Panc1 (cell line): Measurements from ENCODE around the gene STAU1. TPM values are rescaled to one million over a fixed set of nuclear protein-coding genes. Genes with fewer than 3 reads are reported as not detected.

Experiments
- ATAC-seq: fragments of 200-7000 bp; cut with Tn5 transposase; 2 replicates; pipeline ENCODE4 v1.9.1; 2020; ENCODE audit warnings: mild to moderate bottlenecking, moderate library complexity
- BruUV-seq: library from RNA; stranded (reverse); fragments of 400-500 nt; replicated peaks from 2 replicates; lab custom pipeline; 2021; lab: Mats Ljungman, UMichigan
- CTCF ChIA-PET: fragments of 300-600 bp; sonication (Branson Sonifier 250); formaldehyde crosslinking; loops from one replicate; lab custom pipeline; 2022; ENCODE audit warnings: antibody characterized with exemption; lab: Charles Lee
- POLR2A ChIA-PET: fragments of 300-600 bp; sonication (Branson Sonifier 250); formaldehyde crosslinking; loops from one replicate; lab custom pipeline; 2022; ENCODE audit warnings: antibody characterized with exemption; lab: Charles Lee
- DNase-seq: peaks from one replicate; pipeline ENCODE4 v3.0.0-alpha.2; 2010; ENCODE audit warnings: low read depth, low spot score
- H3K27ac ChIP-seq: 2 replicates; pipeline ENCODE4 v1.5.1; 2011; ENCODE audit warnings: mild to moderate bottlenecking, low read length, inconsistent platforms
- H3K27me3 ChIP-seq: fragments of 200-500 bp; sonication (Bioruptor generic); 2 replicates; pipeline ENCODE4 v1.6.0; 2014; ENCODE audit warnings: low read length, inconsistent platforms; ENCODE audit not compliant: control insufficient read depth, insufficient read depth
- H3K36me3 ChIP-seq: fragments of 200-500 bp; sonication (Bioruptor generic); 2 replicates; pipeline ENCODE4 v1.5.1; 2014; ENCODE audit warnings: inconsistent platforms, mild to moderate bottlenecking, low read length, moderate library complexity; ENCODE audit not compliant: control insufficient read depth, insufficient read depth
- H3K4me1 ChIP-seq: 2 replicates; pipeline ENCODE4 v1.5.1; 2011; ENCODE audit warnings: inconsistent platforms, mild to moderate bottlenecking, low read length, moderate library complexity; ENCODE audit not compliant: control insufficient read depth, insufficient read depth
- H3K4me3 ChIP-seq, 2 experiments: 2 replicates each; pipeline ENCODE4 v1.5.1; 2011 to 2012; ENCODE audit warnings: low read depth in 2 of 2, low read length in 2 of 2, mild to moderate bottlenecking in 2 of 2, inconsistent platforms in 1 of 2, moderate library complexity in 1 of 2
- H3K9me3 ChIP-seq: fragments of 200-500 bp; sonication (Bioruptor generic); 2 replicates; pipeline ENCODE4 v1.5.1; 2014; ENCODE audit warnings: low read depth, mild to moderate bottlenecking, inconsistent platforms, low read length, moderate library complexity; ENCODE audit not compliant: control insufficient read depth, insufficient read depth
- POLR2AphosphoS5 ChIP-seq: IDR thresholded peaks from 2 replicates; pipeline ENCODE4 v1.6.1; 2012; ENCODE audit warnings: mild to moderate bottlenecking, low read depth, low read length, moderate library complexity
- SIN3A ChIP-seq: IDR thresholded peaks from 2 replicates; pipeline ENCODE4 v1.6.1; 2012; ENCODE audit warnings: low read depth, mild to moderate bottlenecking, low read length, moderate library complexity, borderline replicate concordance; ENCODE audit not compliant: insufficient read depth
- TCF7L2 ChIP-seq: IDR thresholded peaks from 2 replicates; pipeline ENCODE4 v1.6.1; 2011; ENCODE audit warnings: mild to moderate bottlenecking, low read depth, low read length, inconsistent platforms
- in situ Hi-C: cut with HindIII; loops from 2 replicates; pipeline ENCODE4 v1.10.0; 2016; ENCODE audit warnings: low sequenced_read_pairs, low pct_unique_long_range_greater_than_20kb
- intact Hi-C: fragments of 100-400 bp; cut with micrococcal nuclease; formaldehyde crosslinking; loops from one replicate; pipeline ENCODE4 v1.10.0; 2022; ENCODE audit not compliant: unreplicated experiment
- total RNA-seq: library from RNA; stranded (reverse); gene quantifications from one replicate; pipeline ENCODE4 v1.2.1, GENCODE V29; 2021; ENCODE audit not compliant: unreplicated experiment
- TF ChIP-seq, protein P1 (sequence below): fragments of 450-650 bp; IDR thresholded peaks from 2 replicates; pipeline ENCODE4 v1.5.1; 2017; ENCODE audit warnings: mild to moderate bottlenecking
- TF ChIP-seq, protein P2 (sequence below), 2 experiments: IDR thresholded peaks; 2 replicates each; pipeline ENCODE4 v1.6.1; 2011 to 2012; ENCODE audit warnings: low read depth in 2 of 2, control low read depth in 1 of 2, low read length in 1 of 2, mild to moderate bottlenecking in 1 of 2, moderate library complexity in 1 of 2; ENCODE audit not compliant: insufficient read depth in 1 of 2

The STAU1 gene
- total RNA-seq, 1 experiment from 2014 or later, result 103 TPM

DNA sequence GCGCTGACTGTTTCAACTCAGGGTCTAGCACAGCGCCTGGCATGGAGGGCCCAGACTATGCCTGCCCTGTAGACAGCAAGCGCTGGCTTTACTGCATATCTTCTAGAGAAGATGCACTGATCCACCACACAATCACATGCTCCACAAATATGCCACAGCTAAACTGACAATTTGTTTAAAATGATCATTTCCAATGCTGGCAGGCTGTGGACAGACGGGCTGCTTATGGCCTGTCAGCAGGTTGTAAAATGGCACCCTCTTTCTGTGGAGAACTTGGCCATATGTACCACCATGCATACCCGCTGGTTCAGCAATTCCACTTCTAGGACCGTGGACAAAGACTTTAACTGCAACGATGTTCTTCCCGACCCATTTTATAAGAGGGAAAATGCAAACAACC, 40.8 kb downstream of the STAU1 start:
- no peak overlapping the region for H3K27ac ChIP-seq
- no peaks in the 10 kb centered on the region for H3K4me1 ChIP-seq
- no peaks in the 10 kb centered on the region for H3K27me3 ChIP-seq
- CTCF ChIA-PET, result no interaction called here
- BruUV-seq, result no TSS peak
- H3K36me3 ChIP-seq, result peaks cover 3% of the 10 kb centered on the region
- ATAC-seq (no peak), DNase-seq (no peak)
- POLR2A ChIA-PET, result no interaction called here
- TF ChIP-seq TCF7L2 (no peak), POLR2AphosphoS5 (no peak)
- TF ChIP-seq, protein P1, sequence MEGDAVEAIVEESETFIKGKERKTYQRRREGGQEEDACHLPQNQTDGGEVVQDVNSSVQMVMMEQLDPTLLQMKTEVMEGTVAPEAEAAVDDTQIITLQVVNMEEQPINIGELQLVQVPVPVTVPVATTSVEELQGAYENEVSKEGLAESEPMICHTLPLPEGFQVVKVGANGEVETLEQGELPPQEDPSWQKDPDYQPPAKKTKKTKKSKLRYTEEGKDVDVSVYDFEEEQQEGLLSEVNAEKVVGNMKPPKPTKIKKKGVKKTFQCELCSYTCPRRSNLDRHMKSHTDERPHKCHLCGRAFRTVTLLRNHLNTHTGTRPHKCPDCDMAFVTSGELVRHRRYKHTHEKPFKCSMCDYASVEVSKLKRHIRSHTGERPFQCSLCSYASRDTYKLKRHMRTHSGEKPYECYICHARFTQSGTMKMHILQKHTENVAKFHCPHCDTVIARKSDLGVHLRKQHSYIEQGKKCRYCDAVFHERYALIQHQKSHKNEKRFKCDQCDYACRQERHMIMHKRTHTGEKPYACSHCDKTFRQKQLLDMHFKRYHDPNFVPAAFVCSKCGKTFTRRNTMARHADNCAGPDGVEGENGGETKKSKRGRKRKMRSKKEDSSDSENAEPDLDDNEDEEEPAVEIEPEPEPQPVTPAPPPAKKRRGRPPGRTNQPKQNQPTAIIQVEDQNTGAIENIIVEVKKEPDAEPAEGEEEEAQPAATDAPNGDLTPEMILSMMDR, result no peak
- H3K9me3 ChIP-seq, result no peaks in the 10 kb centered on the region
- no peak overlapping the region for H3K4me3 ChIP-seq
- intact Hi-C loops, result no loop called here
- in situ Hi-C loops, result no loop called here

DNA sequence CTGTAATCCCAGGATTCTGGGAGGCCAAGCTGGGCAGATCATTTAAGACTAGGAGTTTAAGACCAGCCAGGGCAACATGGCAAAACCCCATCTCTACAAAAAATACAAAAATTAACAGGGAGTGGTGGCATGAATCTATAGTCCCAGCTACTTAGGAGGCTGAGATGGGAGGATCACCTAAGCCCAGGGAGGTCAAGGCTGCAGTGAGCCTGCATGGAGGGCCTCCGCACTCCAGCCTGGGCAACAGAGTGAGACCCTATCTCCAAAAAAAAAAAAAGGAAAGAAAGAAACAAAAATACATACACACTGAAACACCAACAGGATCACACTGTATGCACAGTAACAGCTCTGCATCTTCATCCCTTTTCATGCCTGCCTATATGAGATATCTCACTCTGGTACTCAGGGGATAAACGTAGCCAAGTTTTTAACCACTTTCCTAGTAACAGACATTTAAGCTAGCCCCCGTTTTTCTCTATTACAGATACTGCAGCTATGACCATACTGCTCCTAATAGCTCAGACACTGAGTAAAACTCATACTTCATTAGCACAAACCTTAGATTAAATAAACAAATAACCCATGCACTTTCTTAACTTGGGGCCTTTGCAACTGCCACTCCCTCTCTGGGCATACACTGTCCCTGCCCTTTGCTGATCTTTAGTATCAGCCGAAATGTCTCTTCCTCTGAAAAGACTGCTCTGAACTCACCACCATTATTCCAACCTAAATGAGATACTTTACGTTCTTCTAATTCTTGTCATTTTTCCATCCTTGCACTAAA, 41.5 kb downstream of the STAU1 start:
- CTCF ChIA-PET, result interaction anchor here (0.7 kb wide), 1 partner anchor 50 kb away, joined by 6 read pairs; no protein-coding TSS in a partner anchor
- BruUV-seq, result no TSS peak
- in situ Hi-C loops, result no loop called here

More for the DNA sequence above, 41.5 kb downstream of the STAU1 start:
- Histone ChIP-seq H3K27ac (no peak overlapping the region), H3K27me3 (no peaks in the 10 kb centered on the region), H3K36me3 (peaks cover 2% of the 10 kb centered on the region), H3K4me1 (no peaks in the 10 kb centered on the region), H3K4me3 (no peak overlapping the region), H3K9me3 (no peaks in the 10 kb centered on the region)
- no peak for TF ChIP-seq POLR2AphosphoS5
- TF ChIP-seq, protein P2, sequence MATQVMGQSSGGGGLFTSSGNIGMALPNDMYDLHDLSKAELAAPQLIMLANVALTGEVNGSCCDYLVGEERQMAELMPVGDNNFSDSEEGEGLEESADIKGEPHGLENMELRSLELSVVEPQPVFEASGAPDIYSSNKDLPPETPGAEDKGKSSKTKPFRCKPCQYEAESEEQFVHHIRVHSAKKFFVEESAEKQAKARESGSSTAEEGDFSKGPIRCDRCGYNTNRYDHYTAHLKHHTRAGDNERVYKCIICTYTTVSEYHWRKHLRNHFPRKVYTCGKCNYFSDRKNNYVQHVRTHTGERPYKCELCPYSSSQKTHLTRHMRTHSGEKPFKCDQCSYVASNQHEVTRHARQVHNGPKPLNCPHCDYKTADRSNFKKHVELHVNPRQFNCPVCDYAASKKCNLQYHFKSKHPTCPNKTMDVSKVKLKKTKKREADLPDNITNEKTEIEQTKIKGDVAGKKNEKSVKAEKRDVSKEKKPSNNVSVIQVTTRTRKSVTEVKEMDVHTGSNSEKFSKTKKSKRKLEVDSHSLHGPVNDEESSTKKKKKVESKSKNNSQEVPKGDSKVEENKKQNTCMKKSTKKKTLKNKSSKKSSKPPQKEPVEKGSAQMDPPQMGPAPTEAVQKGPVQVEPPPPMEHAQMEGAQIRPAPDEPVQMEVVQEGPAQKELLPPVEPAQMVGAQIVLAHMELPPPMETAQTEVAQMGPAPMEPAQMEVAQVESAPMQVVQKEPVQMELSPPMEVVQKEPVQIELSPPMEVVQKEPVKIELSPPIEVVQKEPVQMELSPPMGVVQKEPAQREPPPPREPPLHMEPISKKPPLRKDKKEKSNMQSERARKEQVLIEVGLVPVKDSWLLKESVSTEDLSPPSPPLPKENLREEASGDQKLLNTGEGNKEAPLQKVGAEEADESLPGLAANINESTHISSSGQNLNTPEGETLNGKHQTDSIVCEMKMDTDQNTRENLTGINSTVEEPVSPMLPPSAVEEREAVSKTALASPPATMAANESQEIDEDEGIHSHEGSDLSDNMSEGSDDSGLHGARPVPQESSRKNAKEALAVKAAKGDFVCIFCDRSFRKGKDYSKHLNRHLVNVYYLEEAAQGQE (IDR thresholded peaks at IDR 0.05; ENCODE audit: insufficient read depth in 1 of 2, low read depth in 2 of 2, low read length in 1 of 2), result no peak
- TF ChIP-seq, protein P1, result no peak
- TF ChIP-seq SIN3A, result no peak
- no peak for TF ChIP-seq TCF7L2
- no peak for ATAC-seq
- intact Hi-C loops, result no loop called here
- no peak for DNase-seq
- POLR2A ChIA-PET, result no interaction called here
